Vagina (tissue), 2 donors: ENCODE results near the gene CTU1.

ENCODE experiments used
- POLR2A ChIP-seq, 2 donors: fragments of 450-650 bp; IDR thresholded peaks; one replicate each; pipeline ENCODE4 v1.6.1; 2017; ENCODE audit warnings: antibody characterized with exemption in 2 of 2, mild to moderate bottlenecking in 2 of 2, moderate library complexity in 2 of 2
- POLR2AphosphoS5 ChIP-seq, 2 donors: sonication (generic); formaldehyde crosslinking; IDR thresholded peaks; one replicate each; pipeline ENCODE4 v1.9.0; 2017; ENCODE audit warnings: antibody characterized with exemption in 2 of 2, mild to moderate bottlenecking in 2 of 2, low read depth in 1 of 2; ENCODE audit not compliant: insufficient read depth in 1 of 2
- TF ChIP-seq, protein P1 (sequence below), 3 experiments: fragments of 450-650 bp in 2 of 3; fragments of 200-600 bp in 1 of 3; sonication (generic) in 1 of 3; IDR thresholded peaks; one replicate each; pipeline ENCODE4 v1.5.1; 2017 to 2019; ENCODE audit warnings: antibody characterized with exemption in 3 of 3, mild to moderate bottlenecking in 2 of 3, moderate library complexity in 2 of 3

DNA sequence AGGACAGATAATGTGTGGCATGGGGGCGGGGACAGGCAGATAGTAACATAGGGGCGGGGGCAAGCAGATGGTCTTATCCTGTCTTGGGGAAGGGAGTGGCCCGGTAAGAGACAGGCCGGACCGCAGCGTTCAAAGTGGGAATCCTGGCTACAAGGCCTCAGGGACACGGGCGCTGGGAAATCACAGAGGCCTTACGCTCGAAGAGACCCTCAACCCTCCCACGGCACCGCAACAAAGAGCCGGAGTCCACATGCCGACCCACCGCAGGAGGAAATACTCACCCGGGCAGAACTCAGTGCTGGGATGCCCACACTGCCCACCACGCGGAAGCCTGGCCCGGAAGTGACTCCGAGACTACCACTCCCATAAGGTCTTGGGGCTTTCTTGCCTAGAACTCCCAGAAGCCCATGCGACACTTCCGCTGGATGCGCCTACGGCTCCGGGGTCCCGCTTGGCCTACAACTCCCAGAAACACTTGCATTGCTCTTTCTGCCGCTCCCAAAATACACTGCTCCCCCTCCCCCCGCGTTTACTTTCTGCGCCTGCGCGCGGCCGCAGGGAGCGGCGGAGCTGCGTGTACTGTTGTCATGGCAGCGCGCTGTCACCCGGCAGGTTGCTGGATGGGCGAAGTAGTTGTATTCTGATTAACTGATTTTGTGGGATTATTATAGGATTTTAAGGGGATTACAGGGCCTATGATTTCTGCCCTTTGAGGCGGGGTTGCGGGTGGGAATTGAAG lies at the start of gene CTU1:
- TF ChIP-seq, protein P1, sequence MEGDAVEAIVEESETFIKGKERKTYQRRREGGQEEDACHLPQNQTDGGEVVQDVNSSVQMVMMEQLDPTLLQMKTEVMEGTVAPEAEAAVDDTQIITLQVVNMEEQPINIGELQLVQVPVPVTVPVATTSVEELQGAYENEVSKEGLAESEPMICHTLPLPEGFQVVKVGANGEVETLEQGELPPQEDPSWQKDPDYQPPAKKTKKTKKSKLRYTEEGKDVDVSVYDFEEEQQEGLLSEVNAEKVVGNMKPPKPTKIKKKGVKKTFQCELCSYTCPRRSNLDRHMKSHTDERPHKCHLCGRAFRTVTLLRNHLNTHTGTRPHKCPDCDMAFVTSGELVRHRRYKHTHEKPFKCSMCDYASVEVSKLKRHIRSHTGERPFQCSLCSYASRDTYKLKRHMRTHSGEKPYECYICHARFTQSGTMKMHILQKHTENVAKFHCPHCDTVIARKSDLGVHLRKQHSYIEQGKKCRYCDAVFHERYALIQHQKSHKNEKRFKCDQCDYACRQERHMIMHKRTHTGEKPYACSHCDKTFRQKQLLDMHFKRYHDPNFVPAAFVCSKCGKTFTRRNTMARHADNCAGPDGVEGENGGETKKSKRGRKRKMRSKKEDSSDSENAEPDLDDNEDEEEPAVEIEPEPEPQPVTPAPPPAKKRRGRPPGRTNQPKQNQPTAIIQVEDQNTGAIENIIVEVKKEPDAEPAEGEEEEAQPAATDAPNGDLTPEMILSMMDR (IDR thresholded peaks at IDR 0.05) = peak in 1 of 3 experiments; percentile 20
- no peak for TF ChIP-seq POLR2A (IDR thresholded peaks at IDR 0.05)
- TF ChIP-seq POLR2AphosphoS5 (IDR thresholded peaks at IDR 0.05; ENCODE audit: insufficient read depth in 1 of 2, low read depth in 1 of 2) = peak; percentile 89 to 100
